NCI-H2107 (cell line): Measurements from ENCODE around the gene TXN.
"Not testable (repeated sequence)": the region's sequence is repeated elsewhere in the genome, so short reads cannot be mapped to it uniquely, and the experiment has no call there.

Experiments used
- DNase-seq: peaks from one replicate; lab custom pipeline; 2025; lab: John Stamatoyannopoulos, UW

TXN gene

GRCh38 chr9:110208031-110208430 lies 48.3 kb downstream of the TXN start, which contains the start of gene C9orf152:
C9orf152 (minus strand) TSS chr9:110208159; CDS start chr9:110207579, 580 bp downstream.
- DNase-seq: no peak

- DNase-seq: no peak
These were observed 49.2 kb downstream of the TXN start for GRCh38 chr9:110207071-110207641.

- no peak for DNase-seq
These were observed 49.9 kb downstream of the TXN start for GRCh38 chr9:110206389-110206788.

- not testable (repeated sequence) for DNase-seq
These were observed 50.7 kb downstream of the TXN start for GRCh38 chr9:110205612-110206011.

GRCh38 chr9:110202232-110202631 lies 54.1 kb downstream of the TXN start:
- DNase-seq: no peak

GRCh38 chr9:110199643-110200042 lies 56.7 kb downstream of the TXN start:
- no peak for DNase-seq

- no peak for DNase-seq
These were observed 58.0 kb downstream of the TXN start for GRCh38 chr9:110198357-110198756.

GRCh38 chr9:110197330-110198187 lies 58.7 kb downstream of the TXN start:
- no peak for DNase-seq

GRCh38 chr9:110196084-110196499 lies 60.2 kb downstream of the TXN start:
- DNase-seq: not testable (repeated sequence)
